Activated B cell treated with CpG ODN at 0.5 μM for 24 hours (primary cell): ENCODE measurements around the gene CTRB1. TPM values are rescaled to one million over a fixed set of nuclear protein-coding genes. Genes with fewer than 3 reads are reported as not detected.

ENCODE experiments used
- ATAC-seq: fragments of 200-7000 bp; cut with Tn5 transposase; one replicate; pipeline ENCODE4 v1.10.0; 2021; ENCODE audit warnings: low read depth, mild to moderate bottlenecking, moderate library complexity
- CTCF ChIA-PET: fragments of 350-600 bp; sonication (Branson Sonifier 250); formaldehyde crosslinking; loops from one replicate; lab custom pipeline; 2021; ENCODE audit warnings: antibody characterized with exemption; lab: Charles Lee
- POLR2A ChIA-PET: fragments of 350-600 bp; sonication (Branson Sonifier 250); formaldehyde crosslinking; loops from one replicate; lab custom pipeline; 2021; ENCODE audit warnings: antibody characterized with exemption; lab: Charles Lee
- DNase-seq: peaks from one replicate; pipeline ENCODE4 v3.0.0; 2022
- H3K27ac Mint-ChIP-seq: one replicate; pipeline ENCODE4 v1.8.0; 2020; ENCODE audit warnings: mixed read lengths
- H3K27me3 Mint-ChIP-seq: one replicate; pipeline ENCODE4 v1.8.0; 2021; ENCODE audit warnings: mixed read lengths
- H3K36me3 Mint-ChIP-seq: one replicate; pipeline ENCODE4 v1.8.0; 2021; ENCODE audit warnings: low read depth, mixed read lengths
- H3K4me1 Mint-ChIP-seq: one replicate; pipeline ENCODE4 v1.8.0; 2021; ENCODE audit warnings: mixed read lengths
- H3K4me3 Mint-ChIP-seq: one replicate; pipeline ENCODE4 v1.8.0; 2020; ENCODE audit warnings: mild to moderate bottlenecking, mixed read lengths
- H3K9me3 Mint-ChIP-seq: one replicate; pipeline ENCODE4 v1.8.0; 2020; ENCODE audit warnings: mixed read lengths
- intact Hi-C: fragments of 100-400 bp; cut with micrococcal nuclease; formaldehyde crosslinking; loops from one replicate; pipeline ENCODE4 v1.15.1; 2024
- total RNA-seq: library from RNA; stranded (reverse); gene quantifications from 2 replicates; pipeline ENCODE4 v1.2.3, GENCODE V29; 2022
- TF ChIP-seq, protein P1 (sequence below): fragments of 200-600 bp; IDR thresholded peaks from one replicate; pipeline ENCODE4 v1.8.0; 2022; ENCODE audit warnings: antibody characterized with exemption, mild to moderate bottlenecking

Gene CTRB1
- total RNA-seq, 1 donor from 2014 or later, result not detected

DNA sequence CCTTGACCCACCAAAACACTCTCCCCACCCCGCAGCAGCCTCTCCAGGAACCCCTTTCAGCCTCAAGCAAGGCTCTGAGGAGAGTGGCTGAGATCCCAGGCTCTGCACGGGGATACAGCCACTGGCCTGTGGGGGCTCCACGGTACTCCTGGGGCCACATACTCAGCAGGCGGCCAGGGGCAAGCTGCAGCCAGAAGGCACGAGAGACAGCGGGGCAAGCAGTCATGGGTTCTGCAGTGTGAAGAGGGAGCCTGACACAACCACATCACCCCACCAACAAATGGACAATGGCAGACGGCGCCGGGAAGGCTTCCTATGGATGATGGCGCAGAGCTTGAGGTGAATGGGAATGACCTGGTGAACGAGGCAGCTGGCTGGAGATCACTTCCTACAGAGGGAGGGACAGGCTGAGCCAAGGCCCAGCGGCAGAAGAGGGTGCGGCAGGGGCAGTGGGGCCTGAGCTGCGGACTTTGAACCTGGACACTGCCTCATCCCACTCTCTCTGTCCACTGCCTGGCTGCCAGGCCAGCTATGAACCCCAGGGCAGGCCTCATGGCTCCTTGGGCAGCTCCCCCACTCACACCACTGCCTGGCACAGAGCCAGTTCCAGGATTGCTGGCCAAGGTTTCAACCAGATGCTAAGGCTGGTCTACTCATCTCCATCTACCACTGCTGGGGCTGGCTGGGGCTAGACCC is 43.5 kb downstream of the CTRB1 start:
- ATAC-seq (no peak), DNase-seq (no peak)
- no peaks in the 10 kb centered on the region for H3K36me3 Mint-ChIP-seq
- H3K9me3 Mint-ChIP-seq, result no peaks in the 10 kb centered on the region
- intact Hi-C loops, result no loop called here
- POLR2A ChIA-PET, result interaction anchor here (0.5 kb wide), 1 partner anchor 1562 kb away, joined by 3 read pairs; no protein-coding TSS in a partner anchor
- H3K4me3 Mint-ChIP-seq, result no peak overlapping the region
- H3K27ac Mint-ChIP-seq, result no peak overlapping the region
- TF ChIP-seq, protein P1, sequence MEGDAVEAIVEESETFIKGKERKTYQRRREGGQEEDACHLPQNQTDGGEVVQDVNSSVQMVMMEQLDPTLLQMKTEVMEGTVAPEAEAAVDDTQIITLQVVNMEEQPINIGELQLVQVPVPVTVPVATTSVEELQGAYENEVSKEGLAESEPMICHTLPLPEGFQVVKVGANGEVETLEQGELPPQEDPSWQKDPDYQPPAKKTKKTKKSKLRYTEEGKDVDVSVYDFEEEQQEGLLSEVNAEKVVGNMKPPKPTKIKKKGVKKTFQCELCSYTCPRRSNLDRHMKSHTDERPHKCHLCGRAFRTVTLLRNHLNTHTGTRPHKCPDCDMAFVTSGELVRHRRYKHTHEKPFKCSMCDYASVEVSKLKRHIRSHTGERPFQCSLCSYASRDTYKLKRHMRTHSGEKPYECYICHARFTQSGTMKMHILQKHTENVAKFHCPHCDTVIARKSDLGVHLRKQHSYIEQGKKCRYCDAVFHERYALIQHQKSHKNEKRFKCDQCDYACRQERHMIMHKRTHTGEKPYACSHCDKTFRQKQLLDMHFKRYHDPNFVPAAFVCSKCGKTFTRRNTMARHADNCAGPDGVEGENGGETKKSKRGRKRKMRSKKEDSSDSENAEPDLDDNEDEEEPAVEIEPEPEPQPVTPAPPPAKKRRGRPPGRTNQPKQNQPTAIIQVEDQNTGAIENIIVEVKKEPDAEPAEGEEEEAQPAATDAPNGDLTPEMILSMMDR, result no peak
- H3K27me3 Mint-ChIP-seq, result peaks cover 60% of the 10 kb centered on the region
- CTCF ChIA-PET, result no interaction called here
- H3K4me1 Mint-ChIP-seq, result peaks cover 12% of the 10 kb centered on the region

DNA sequence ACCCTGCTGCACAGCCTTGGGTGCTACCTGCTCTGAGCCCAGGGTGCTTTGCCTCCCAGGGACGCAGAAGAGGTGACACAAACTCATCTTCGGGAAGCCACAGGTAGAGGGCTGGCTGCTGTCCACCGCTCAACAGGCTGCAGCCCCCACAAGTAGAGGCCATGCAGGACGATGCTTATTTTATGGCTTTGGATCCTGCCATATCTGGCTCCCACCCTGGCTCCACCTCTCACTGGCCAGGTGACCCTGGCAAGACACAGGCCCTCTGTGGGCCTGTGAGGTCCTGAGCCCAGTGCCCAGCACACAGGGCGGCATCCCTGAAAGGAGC is 44.0 kb downstream of the CTRB1 start:
- Mint-ChIP-seq H3K4me3 (no peak overlapping the region), H3K4me1 (peaks cover 12% of the 10 kb centered on the region), H3K27me3 (peaks cover 60% of the 10 kb centered on the region), H3K27ac (no peak overlapping the region), H3K36me3 (no peaks in the 10 kb centered on the region), H3K9me3 (no peaks in the 10 kb centered on the region)
- intact Hi-C loops, result no loop called here
- ATAC-seq, result no peak
- no peak for DNase-seq
- ChIA-PET POLR2A (no interaction called here), CTCF (no interaction called here)
- TF ChIP-seq, protein P1, result no peak

DNA sequence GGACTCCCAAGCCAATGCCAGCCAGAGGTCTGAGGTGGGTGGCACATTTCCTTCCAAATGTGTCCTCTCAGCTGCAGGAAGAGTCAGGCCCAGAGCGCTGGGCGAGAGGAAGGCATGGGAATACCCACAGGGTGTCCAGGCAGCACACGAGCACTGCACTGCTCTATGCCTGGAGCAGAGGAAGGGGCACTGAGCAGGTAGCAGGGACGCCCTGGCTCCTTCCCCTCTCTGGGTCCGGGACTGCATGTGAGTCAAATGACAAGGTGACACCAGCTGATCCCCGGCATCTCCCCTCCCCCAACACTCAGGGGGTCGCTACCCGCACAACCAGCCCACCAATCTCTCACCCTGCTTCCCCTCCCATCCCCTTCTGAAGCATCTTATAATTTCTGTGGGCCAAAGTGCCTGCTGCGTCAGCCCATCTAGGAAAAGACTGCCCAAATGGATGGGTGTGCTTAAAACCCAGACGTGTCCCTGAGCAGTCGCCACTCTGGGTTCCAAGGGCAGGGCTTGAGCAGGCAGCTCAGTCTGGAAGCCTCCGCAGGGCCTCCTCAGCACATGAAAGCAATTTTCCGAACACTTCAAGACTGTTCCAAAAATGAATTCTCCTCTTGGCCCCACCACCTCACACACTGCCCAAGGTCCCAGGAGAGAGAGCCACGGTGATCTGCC is 44.6 kb downstream of the CTRB1 start:
- CTCF ChIA-PET, result no interaction called here
- Mint-ChIP-seq H3K36me3 (no peaks in the 10 kb centered on the region), H3K4me3 (no peak overlapping the region), H3K27me3 (peaks cover 55% of the 10 kb centered on the region), H3K27ac (no peak overlapping the region), H3K4me1 (peaks cover 12% of the 10 kb centered on the region), H3K9me3 (no peaks in the 10 kb centered on the region)
- TF ChIP-seq, protein P1, result no peak
- POLR2A ChIA-PET, result no interaction called here
- ATAC-seq (no peak), DNase-seq (peak; percentile 14)
- intact Hi-C loops, result no loop called here

DNA sequence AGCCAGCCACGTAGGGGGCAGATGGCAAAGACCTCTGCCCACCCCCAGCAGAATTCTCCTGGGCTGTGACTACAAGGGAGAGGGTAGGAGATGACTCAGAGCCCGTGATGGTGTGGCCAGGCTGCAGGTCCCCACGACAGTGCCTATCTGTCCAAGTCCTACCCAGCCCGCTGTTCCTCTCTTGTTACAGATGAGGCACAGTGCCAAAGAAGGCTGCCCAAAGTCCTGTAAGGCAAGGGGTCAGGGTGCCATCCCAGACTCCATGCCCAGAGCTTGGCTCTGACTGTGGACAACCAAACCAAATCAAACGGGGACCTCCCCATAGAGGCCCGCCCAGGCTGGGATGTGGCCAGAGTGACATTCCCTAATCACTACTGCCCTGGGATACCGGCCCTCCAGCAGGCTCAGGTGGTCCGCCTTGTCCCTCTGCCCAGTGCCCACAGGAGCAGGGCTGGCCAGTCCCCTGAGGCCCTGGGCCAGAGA is 45.2 kb downstream of the CTRB1 start:
- DNase-seq (no peak), ATAC-seq (no peak)
- H3K27ac Mint-ChIP-seq, result no peak overlapping the region
- H3K4me1 Mint-ChIP-seq, result peaks cover 12% of the 10 kb centered on the region
- H3K9me3 Mint-ChIP-seq, result no peaks in the 10 kb centered on the region
- ChIA-PET CTCF (no interaction called here), POLR2A (no interaction called here)
- H3K4me3 Mint-ChIP-seq, result peak overlapping the region; percentile 53
- TF ChIP-seq, protein P1, result no peak
- intact Hi-C loops, result no loop called here
- H3K36me3 Mint-ChIP-seq, result no peaks in the 10 kb centered on the region
- H3K27me3 Mint-ChIP-seq, result peaks cover 51% of the 10 kb centered on the region

DNA sequence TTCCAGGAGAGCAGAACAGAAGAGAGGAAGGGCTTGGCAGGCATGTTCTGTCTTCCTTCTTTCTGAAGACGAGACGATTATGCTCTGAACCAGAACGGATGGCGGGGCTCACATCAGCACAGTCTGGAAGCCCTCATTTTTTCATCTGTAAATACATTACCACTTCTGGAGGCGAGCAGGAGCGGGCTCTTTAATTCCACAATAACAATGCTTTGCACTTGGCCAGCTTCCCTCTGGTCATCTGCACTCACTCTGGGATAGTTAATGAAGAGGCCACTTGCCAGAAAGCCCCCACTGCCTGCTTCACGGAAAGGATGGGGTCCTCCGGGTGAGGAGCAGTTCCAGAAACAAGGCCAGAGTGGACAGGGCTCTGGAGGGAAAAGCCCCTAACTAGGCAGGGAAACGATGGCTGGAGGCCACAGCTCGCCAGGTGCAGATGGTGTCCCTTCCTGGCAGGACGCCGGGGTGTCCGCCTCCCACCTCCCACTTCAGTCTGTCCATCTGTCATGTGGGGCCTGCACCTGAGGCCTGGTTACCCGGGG is 45.7 kb downstream of the CTRB1 start:
- POLR2A ChIA-PET, result no interaction called here
- H3K27me3 Mint-ChIP-seq, result peaks cover 49% of the 10 kb centered on the region

More for the DNA sequence above, 45.7 kb downstream of the CTRB1 start:
- TF ChIP-seq, protein P1, result no peak
- Mint-ChIP-seq H3K4me3 (peak overlapping the region; percentile 53), H3K27ac (no peak overlapping the region), H3K9me3 (no peaks in the 10 kb centered on the region), H3K36me3 (no peaks in the 10 kb centered on the region), H3K4me1 (peaks cover 12% of the 10 kb centered on the region)
- intact Hi-C loops, result no loop called here
- ATAC-seq, result no peak
- CTCF ChIA-PET, result no interaction called here
- DNase-seq, result no peak
